Endometrial microvascular endothelial cells (primary cell): ENCODE results near the gene ATRAID. TPM values are rescaled to one million over a fixed set of nuclear protein-coding genes. Genes with fewer than 3 reads are reported as not detected.

Experiments used
- in situ Hi-C: cut with HindIII; loops from 2 replicates; pipeline ENCODE4 v1.10.0; 2017; ENCODE audit warnings: low sequenced_read_pairs, low pct_unique_long_range_greater_than_20kb; ENCODE audit errors: inconsistent ontology term
- total RNA-seq: library from RNA; depleted of rRNA; stranded (reverse); fragments of >200 nt; gene quantifications from one replicate; pipeline ENCODE4 v1.2.3, GENCODE V29; 2015; ENCODE audit errors: inconsistent ontology term

Gene ATRAID
- total RNA-seq, 1 donor from 2014 or later: 134 TPM

DNA sequence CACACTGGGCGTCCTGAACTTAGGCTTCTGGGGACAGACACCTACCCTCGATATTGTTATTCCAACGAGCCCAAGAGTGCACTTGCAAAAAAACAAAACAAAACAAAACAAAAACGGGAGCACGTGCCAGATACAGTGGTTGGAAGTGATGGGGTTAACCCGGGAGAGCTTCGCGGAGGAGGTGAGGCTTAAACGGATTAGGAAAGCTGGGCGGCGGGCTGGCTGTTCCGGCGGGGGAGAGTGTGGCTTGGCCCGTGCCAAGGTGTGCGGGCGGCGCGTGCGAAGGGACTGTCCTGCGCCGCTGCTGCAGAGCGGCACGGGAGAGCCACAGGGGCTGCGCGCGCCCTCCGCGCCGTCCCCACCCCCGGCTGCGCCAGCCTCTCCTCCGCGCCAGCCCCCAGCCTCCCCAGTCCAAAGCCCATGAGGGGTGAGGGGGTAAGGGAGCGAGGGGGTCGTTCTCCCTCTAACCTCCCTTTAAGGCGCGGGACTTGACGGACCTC lies 52.5 kb downstream of the ATRAID start:
- in situ Hi-C loops: no loop called here

DNA sequence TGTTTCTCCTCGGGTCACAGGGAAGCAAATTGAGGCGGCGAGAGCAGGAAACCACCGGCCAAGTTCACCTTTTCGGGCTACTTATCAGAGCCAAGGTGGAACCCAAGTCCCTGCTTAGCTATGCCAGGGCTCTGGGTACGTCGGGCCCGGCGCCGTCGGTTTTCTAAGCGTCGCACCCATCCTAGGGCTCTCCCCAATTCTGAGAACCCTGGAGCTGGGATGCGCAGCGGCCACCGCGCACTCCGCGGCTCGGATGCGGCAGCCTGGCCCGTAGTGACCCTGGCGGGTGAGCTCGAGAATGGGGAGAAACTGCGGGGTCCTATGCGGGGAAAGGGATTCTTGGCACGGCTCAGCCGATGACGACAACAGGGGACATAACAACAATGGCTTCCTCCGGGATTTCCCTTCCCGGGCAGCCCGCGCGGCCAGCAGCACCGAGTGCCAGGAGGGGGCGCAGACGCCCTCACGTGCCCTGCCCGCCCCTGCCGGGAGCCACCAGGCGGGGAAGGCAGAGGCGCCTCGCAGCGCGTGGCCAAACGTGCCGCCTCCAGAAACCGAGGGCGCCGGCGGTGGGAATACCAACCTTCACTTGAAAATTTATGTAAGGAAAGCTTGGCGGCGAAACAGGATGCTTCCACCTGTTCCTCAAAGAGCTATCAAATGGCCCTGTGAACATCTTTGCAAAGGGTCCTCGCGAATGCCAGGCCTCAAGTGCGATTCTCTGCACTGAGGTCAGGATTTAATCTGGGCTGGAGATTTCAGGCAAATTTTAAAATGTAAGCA lies 53.1 kb downstream of the ATRAID start:
- in situ Hi-C loops: no loop called here

DNA sequence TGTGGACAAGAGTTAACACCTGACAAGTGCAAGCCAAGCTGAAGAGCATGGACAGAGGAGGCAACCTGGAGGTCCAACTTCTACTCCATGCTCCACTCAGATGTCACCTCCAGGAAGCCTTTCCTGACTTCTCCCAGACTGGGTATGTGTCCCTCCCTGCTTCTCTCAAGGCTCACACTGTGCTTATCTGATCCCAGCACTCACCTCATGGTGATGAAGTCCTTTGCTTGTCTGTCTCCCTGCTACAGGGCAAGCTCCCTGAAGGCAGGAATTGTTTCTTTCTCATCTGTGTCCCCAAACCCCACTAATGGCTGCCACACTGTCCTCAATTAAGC lies 53.7 kb downstream of the ATRAID start:
- in situ Hi-C loops: no loop called here

Other genes with a start within 250 kb of the ATRAID start
- gene MAPRE3, start 241.4 kb upstream of the ATRAID start, total RNA-seq: 2.6 TPM
- 50.4 TPM for gene TMEM214, start 179.1 kb upstream of the ATRAID start, total RNA-seq
- 13.2 TPM for gene AGBL5, start 160.4 kb upstream of the ATRAID start, total RNA-seq
- 378 TPM for gene OST4, start 140.4 kb upstream of the ATRAID start, total RNA-seq
- 1.5 TPM for gene EMILIN1, start 133.4 kb upstream of the ATRAID start, total RNA-seq
- gene KHK, start 125.3 kb upstream of the ATRAID start, total RNA-seq: 4.6 TPM
- not detected for gene CGREF1, start 92.9 kb upstream of the ATRAID start, total RNA-seq
- not detected for gene ABHD1, start 88.2 kb upstream of the ATRAID start, total RNA-seq
- gene PREB, start 77.4 kb upstream of the ATRAID start, total RNA-seq: 59.5 TPM
- gene PRR30, start 72.6 kb upstream of the ATRAID start, total RNA-seq: not detected
- not detected for gene TCF23, start 63.0 kb upstream of the ATRAID start, total RNA-seq
- gene SLC5A6, start 227 bp downstream of the ATRAID start, total RNA-seq: 80.6 TPM
- 82.7 TPM for gene CAD, start 5.3 kb downstream of the ATRAID start, total RNA-seq
- 8.2 TPM for gene SLC30A3, start 51.0 kb downstream of the ATRAID start, total RNA-seq
- not detected for gene DNAJC5G, start 63.4 kb downstream of the ATRAID start, total RNA-seq
- gene TRIM54, start 70.4 kb downstream of the ATRAID start, total RNA-seq: 0.56 TPM
- not detected for gene UCN, start 96.4 kb downstream of the ATRAID start, total RNA-seq
- gene MPV17, start 111.1 kb downstream of the ATRAID start, total RNA-seq: 115 TPM
- 43.2 TPM for gene GTF3C2, start 144.7 kb downstream of the ATRAID start, total RNA-seq
- 63.6 TPM for gene EIF2B4, start 158.3 kb downstream of the ATRAID start, total RNA-seq
- 163 TPM for gene SNX17, start 158.6 kb downstream of the ATRAID start, total RNA-seq
- gene ZNF513, start 168.7 kb downstream of the ATRAID start, total RNA-seq: 4.4 TPM
- gene PPM1G, start 197.6 kb downstream of the ATRAID start, total RNA-seq: 156 TPM
- gene NRBP1, start 216.6 kb downstream of the ATRAID start, total RNA-seq: 111 TPM
- not detected for gene KRTCAP3, start 230.3 kb downstream of the ATRAID start, total RNA-seq